Measurements from ENCODE around the gene NCLN.

NCLN gene

DNA sequence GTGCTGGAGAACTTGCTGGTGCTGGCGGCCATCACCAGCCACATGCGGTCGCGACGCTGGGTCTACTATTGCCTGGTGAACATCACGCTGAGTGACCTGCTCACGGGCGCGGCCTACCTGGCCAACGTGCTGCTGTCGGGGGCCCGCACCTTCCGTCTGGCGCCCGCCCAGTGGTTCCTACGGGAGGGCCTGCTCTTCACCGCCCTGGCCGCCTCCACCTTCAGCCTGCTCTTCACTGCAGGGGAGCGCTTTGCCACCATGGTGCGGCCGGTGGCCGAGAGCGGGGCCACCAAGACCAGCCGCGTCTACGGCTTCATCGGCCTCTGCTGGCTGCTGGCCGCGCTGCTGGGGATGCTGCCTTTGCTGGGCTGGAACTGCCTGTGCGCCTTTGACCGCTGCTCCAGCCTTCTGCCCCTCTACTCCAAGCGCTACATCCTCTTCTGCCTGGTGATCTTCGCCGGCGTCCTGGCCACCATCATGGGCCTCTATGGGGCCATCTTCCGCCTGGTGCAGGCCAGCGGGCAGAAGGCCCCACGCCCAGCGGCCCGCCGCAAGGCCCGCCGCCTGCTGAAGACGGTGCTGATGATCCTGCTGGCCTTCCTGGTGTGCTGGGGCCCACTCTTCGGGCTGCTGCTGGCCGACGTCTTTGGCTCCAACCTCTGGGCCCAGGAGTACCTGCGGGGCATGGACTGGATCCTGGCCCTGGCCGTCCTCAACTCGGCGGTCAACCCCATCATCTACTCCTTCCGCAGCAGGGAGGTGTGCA, 6.6 kb upstream of the NCLN start:
- no peak for DNase-seq (ENCODE audit: low read depth in 1 of 2, low spot score in 1 of 2)
- TF ChIP-seq JUND (IDR thresholded peaks at IDR 0.05; ENCODE audit: low read depth), result no peak
- in situ Hi-C loops (cut with HindIII; ENCODE audit: low pct_unique_long_range_greater_than_20kb, low sequenced_read_pairs), result no loop called here

DNA sequence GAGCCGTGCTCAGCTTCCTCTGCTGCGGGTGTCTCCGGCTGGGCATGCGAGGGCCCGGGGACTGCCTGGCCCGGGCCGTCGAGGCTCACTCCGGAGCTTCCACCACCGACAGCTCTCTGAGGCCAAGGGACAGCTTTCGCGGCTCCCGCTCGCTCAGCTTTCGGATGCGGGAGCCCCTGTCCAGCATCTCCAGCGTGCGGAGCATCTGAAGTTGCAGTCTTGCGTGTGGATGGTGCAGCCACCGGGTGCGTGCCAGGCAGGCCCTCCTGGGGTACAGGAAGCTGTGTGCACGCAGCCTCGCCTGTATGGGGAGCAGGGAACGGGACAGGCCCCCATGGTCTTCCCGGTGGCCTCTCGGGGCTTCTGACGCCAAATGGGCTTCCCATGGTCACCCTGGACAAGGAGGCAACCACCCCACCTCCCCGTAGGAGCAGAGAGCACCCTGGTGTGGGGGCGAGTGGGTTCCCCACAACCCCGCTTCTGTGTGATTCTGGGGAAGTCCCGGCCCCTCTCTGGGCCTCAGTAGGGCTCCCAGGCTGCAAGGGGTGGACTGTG, 5.9 kb upstream of the NCLN start:
- DNase-seq (ENCODE audit: low read depth in 1 of 2, low spot score in 1 of 2), result no peak
- no peak for TF ChIP-seq JUND (IDR thresholded peaks at IDR 0.05; ENCODE audit: low read depth)
- in situ Hi-C loops (cut with HindIII; ENCODE audit: low pct_unique_long_range_greater_than_20kb, low sequenced_read_pairs), result no loop called here

DNA sequence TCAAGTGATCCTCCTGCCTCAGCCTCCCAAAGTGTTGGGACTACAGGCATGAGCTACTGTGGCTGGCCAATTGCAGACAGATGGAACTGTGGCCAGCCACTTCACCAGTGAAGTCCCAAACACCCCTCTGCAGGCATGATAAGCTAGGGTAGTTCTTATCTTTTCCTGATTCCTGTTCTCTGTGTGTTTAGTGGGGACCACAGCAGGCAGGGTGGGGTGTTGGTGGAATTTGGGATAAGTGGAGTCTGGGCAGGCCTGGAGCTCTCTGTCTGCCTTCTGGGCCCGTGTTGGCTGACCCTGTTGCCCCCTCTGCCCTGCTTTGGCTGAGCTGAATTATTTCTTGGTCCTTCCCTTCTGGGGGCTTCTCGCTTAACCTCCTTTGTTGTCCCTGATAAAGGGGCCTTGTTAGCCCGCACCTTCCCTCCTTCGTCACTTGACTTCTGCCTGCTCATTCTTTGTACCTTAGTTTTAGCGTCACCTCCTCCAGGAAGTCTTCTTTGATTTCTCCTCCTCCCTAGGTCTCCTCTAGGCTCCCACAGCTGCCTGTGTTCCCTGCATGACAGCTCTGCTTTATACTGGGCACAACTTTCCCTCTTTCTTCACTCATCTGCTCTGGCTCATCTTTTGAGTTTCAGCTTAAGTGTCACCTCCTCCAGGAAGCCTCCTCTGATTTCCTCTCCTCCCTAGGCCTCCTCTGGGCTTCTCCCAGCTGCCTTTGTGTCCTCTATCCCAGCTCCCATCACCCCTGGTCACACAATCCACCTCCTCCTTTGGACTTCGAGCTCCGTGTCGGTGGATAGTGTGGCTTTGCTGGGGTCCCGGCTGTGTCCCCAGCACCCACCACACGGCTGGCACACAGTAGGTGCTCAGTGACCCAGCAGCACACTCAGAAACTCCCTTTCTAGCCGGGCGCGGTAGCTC, 1.7 kb upstream of the NCLN start:
- no peak for TF ChIP-seq JUND (IDR thresholded peaks at IDR 0.05; ENCODE audit: low read depth)
- in situ Hi-C loops (cut with HindIII; ENCODE audit: low pct_unique_long_range_greater_than_20kb, low sequenced_read_pairs), result no loop called here
- no peak for DNase-seq (ENCODE audit: low read depth in 1 of 2, low spot score in 1 of 2)

- DNase-seq (ENCODE audit: low read depth in 1 of 2, low spot score in 1 of 2), result no peak
- in situ Hi-C loops (cut with HindIII; ENCODE audit: low pct_unique_long_range_greater_than_20kb, low sequenced_read_pairs), result no loop called here
- TF ChIP-seq JUND (IDR thresholded peaks at IDR 0.05; ENCODE audit: low read depth), result no peak
Measured at GRCh38 chr19:3184847-3185460, 776 bp upstream of the NCLN start.

- no peak for DNase-seq (ENCODE audit: low read depth in 1 of 2, low spot score in 1 of 2)
- in situ Hi-C loops (cut with HindIII; ENCODE audit: low pct_unique_long_range_greater_than_20kb, low sequenced_read_pairs), result no loop called here
- TF ChIP-seq JUND (IDR thresholded peaks at IDR 0.05; ENCODE audit: low read depth), result no peak
Measured at GRCh38 chr19:3186160-3186688, 494 bp downstream of the NCLN start.

GRCh38 chr19:3186891-3187661, 1.3 kb downstream of the NCLN start:
- in situ Hi-C loops (cut with HindIII; ENCODE audit: low pct_unique_long_range_greater_than_20kb, low sequenced_read_pairs), result no loop called here
- TF ChIP-seq JUND (IDR thresholded peaks at IDR 0.05; ENCODE audit: low read depth), result no peak
- DNase-seq (ENCODE audit: low read depth in 1 of 2, low spot score in 1 of 2), result no peak

GRCh38 chr19:3187662-3188511, 2.2 kb downstream of the NCLN start:
- TF ChIP-seq JUND (IDR thresholded peaks at IDR 0.05; ENCODE audit: low read depth), result no peak
- no peak for DNase-seq (ENCODE audit: low read depth in 1 of 2, low spot score in 1 of 2)
- in situ Hi-C loops (cut with HindIII; ENCODE audit: low pct_unique_long_range_greater_than_20kb, low sequenced_read_pairs), result no loop called here

GRCh38 chr19:3188627-3189596, 3.2 kb downstream of the NCLN start:
- in situ Hi-C loops (cut with HindIII; ENCODE audit: low pct_unique_long_range_greater_than_20kb, low sequenced_read_pairs), result no loop called here
- no peak for DNase-seq (ENCODE audit: low read depth in 1 of 2, low spot score in 1 of 2)
- TF ChIP-seq JUND (IDR thresholded peaks at IDR 0.05; ENCODE audit: low read depth), result no peak

GRCh38 chr19:3189702-3190469, 4.2 kb downstream of the NCLN start:
- in situ Hi-C loops (cut with HindIII; ENCODE audit: low pct_unique_long_range_greater_than_20kb, low sequenced_read_pairs), result no loop called here
- no peak for DNase-seq (ENCODE audit: low read depth in 1 of 2, low spot score in 1 of 2)
- TF ChIP-seq JUND (IDR thresholded peaks at IDR 0.05; ENCODE audit: low read depth), result no peak

- no peak for DNase-seq (ENCODE audit: low read depth in 1 of 2, low spot score in 1 of 2)
- no peak for TF ChIP-seq JUND (IDR thresholded peaks at IDR 0.05; ENCODE audit: low read depth)
- in situ Hi-C loops (cut with HindIII; ENCODE audit: low pct_unique_long_range_greater_than_20kb, low sequenced_read_pairs), result no loop called here
Measured at GRCh38 chr19:3190470-3190770, 4.7 kb downstream of the NCLN start.

Measured in T47D (cell line).